BLaER1 treated with 17β-estradiol and CSF1 and Interleukin-3, amounts not matched to agents 10 nM and 100 nM (cell line): ENCODE measurements around the gene SALL2.
"Not testable (repeated sequence)": the region's sequence is repeated elsewhere in the genome, so short reads cannot be mapped to it uniquely, and the experiment has no call there.

Experiments used
- H3K27ac ChIP-seq, 11 experiments: shearing (Covaris generic); formaldehyde crosslinking; 2 replicates each; pipeline ENCODE4 v1.8.1; 2022
- H3K27me3 ChIP-seq, 11 experiments: shearing (Covaris generic); formaldehyde crosslinking; 2 replicates each; pipeline ENCODE4 v1.8.1; 2022
- H3K36me3 ChIP-seq, 11 experiments: shearing (Covaris generic); formaldehyde crosslinking; 2 replicates each; pipeline ENCODE4 v1.8.1; 2022
- H3K4me1 ChIP-seq, 10 experiments: shearing (Covaris generic); formaldehyde crosslinking; 2 replicates each; pipeline ENCODE4 v1.8.1; 2022
- H3K4me2 ChIP-seq, 11 experiments: shearing (Covaris generic); formaldehyde crosslinking; 2 replicates each; pipeline ENCODE4 v1.8.1; 2022
- H3K4me3 ChIP-seq, 10 experiments: shearing (Covaris generic); formaldehyde crosslinking; 2 replicates each; pipeline ENCODE4 v1.8.1; 2022
- H3K9ac ChIP-seq, 11 experiments: shearing (Covaris generic); formaldehyde crosslinking; 2 replicates each; pipeline ENCODE4 v1.8.1; 2022
- H3K9me3 ChIP-seq, 11 experiments: shearing (Covaris generic); formaldehyde crosslinking; replicated peaks in 1 of 11; 2 replicates each; pipeline ENCODE4 v1.8.1; 2022
- H4K20me1 ChIP-seq, 11 experiments: shearing (Covaris generic); formaldehyde crosslinking; 2 replicates each; pipeline ENCODE4 v1.8.1; 2022
- Cebpa-rat ChIP-seq, 11 experiments: shearing (Covaris generic); IDR thresholded peaks; 2 replicates each; pipeline ENCODE4 v1.8.1; 2022

SALL2 gene

GRCh38 chr14:21525962-21526671, at the start of gene SALL2:
TSS of gene SALL2 (minus strand) at chr14:21526346. CDS start at chr14:21526127, 219 bp downstream.
- Histone ChIP-seq H4K20me1 (no peaks in the 10 kb centered on the region), H3K36me3 (no peaks in the 10 kb centered on the region; a peak in 1 of 22 replicates), H3K27ac (peak within 1 kb of the TSS in 8 of 11 experiments; percentile 7 to 67 (median 42); a peak in 12 of 22 replicates), H3K9ac (peak within 1 kb of the TSS; percentile 51 to 79 (median 68); a peak in 20 of 22 replicates), H3K4me1 (peaks cover 12 to 31% (median 24%) of the 10 kb centered on the region in 10 experiments), H3K4me2 (peak within 1 kb of the TSS; percentile 77 to 93 (median 87)), H3K9me3 (no peaks in the 10 kb centered on the region), H3K27me3 (peaks cover 0 to 5% (median 0%) of the 10 kb centered on the region in 11 experiments; a peak in 1 of 22 replicates), H3K4me3 (peak within 1 kb of the TSS; percentile 54 to 74 (median 66))
- TF ChIP-seq Cebpa-rat (IDR thresholded peaks at IDR 0.05), result no peak

GRCh38 chr14:21575661-21576060, 49.5 kb upstream of the SALL2 start:
- no peaks in the 10 kb centered on the region for H3K4me1 ChIP-seq
- no peak overlapping the region for H3K4me2 ChIP-seq
- H3K27me3 ChIP-seq, result no peaks in the 10 kb centered on the region
- peaks cover 11 to 18% (median 12%) of the 10 kb centered on the region in 11 experiments for H3K9me3 ChIP-seq
- H3K9ac ChIP-seq, result no peak overlapping the region
- TF ChIP-seq Cebpa-rat (IDR thresholded peaks at IDR 0.05), result no peak
- no peak overlapping the region for H3K4me3 ChIP-seq
- no peaks in the 10 kb centered on the region for H3K36me3 ChIP-seq
- H4K20me1 ChIP-seq, result no peaks in the 10 kb centered on the region
- H3K27ac ChIP-seq, result no peak overlapping the region

GRCh38 chr14:21572604-21573003, 46.5 kb upstream of the SALL2 start:
- Histone ChIP-seq H3K4me2 (no peak overlapping the region), H3K4me1 (no peaks in the 10 kb centered on the region), H3K27ac (no peak overlapping the region), H3K36me3 (no peaks in the 10 kb centered on the region), H4K20me1 (no peaks in the 10 kb centered on the region), H3K9ac (no peak overlapping the region), H3K27me3 (no peaks in the 10 kb centered on the region), H3K9me3 (peaks cover 11 to 18% (median 12%) of the 10 kb centered on the region in 11 experiments), H3K4me3 (no peak overlapping the region)
- TF ChIP-seq Cebpa-rat (IDR thresholded peaks at IDR 0.05), result no peak

- H3K4me3 ChIP-seq, result no peak overlapping the region
- TF ChIP-seq Cebpa-rat (IDR thresholded peaks at IDR 0.05), result no peak
- no peak overlapping the region for H3K4me2 ChIP-seq
- H3K4me1 ChIP-seq, result peaks cover 0 to 3% (median 0%) of the 10 kb centered on the region in 10 experiments; a peak in 1 of 20 replicates
- H4K20me1 ChIP-seq, result no peaks in the 10 kb centered on the region
- no peak overlapping the region for H3K27ac ChIP-seq
- no peaks in the 10 kb centered on the region for H3K36me3 ChIP-seq
- peak overlapping the region in 1 of 11 experiments; percentile 36; a peak in 1 of 22 replicates for H3K9ac ChIP-seq
- H3K9me3 ChIP-seq, result no peaks in the 10 kb centered on the region
- no peaks in the 10 kb centered on the region for H3K27me3 ChIP-seq
These were observed 32.6 kb upstream of the SALL2 start for GRCh38 chr14:21558703-21559170.

GRCh38 chr14:21557084-21557901, 31.1 kb upstream of the SALL2 start:
- no peaks in the 10 kb centered on the region for H3K9me3 ChIP-seq
- H3K9ac ChIP-seq, result peak overlapping the region in 7 of 11 experiments; percentile 10 to 74 (median 49); a peak in 8 of 22 replicates
- H3K4me2 ChIP-seq, result peak overlapping the region; percentile 42 to 68 (median 56); a peak in 19 of 22 replicates
- no peaks in the 10 kb centered on the region for H4K20me1 ChIP-seq
- peak overlapping the region in 3 of 11 experiments; percentile 31 to 72 (median 64); a peak in 5 of 22 replicates for H3K27ac ChIP-seq
- no peaks in the 10 kb centered on the region for H3K36me3 ChIP-seq
- H3K4me1 ChIP-seq, result peaks cover 0 to 3% (median 0%) of the 10 kb centered on the region in 10 experiments; a peak in 1 of 20 replicates
- H3K27me3 ChIP-seq, result no peaks in the 10 kb centered on the region
- TF ChIP-seq Cebpa-rat (IDR thresholded peaks at IDR 0.05), result no peak
- peak overlapping the region in 5 of 10 experiments; percentile 31 to 49 (median 32); a peak in 5 of 20 replicates for H3K4me3 ChIP-seq

GRCh38 chr14:21556378-21557083, 30.4 kb upstream of the SALL2 start:
- no peak overlapping the region for H3K4me2 ChIP-seq
- H3K4me1 ChIP-seq, result peaks cover 0 to 3% (median 0%) of the 10 kb centered on the region in 10 experiments; a peak in 1 of 20 replicates
- no peaks in the 10 kb centered on the region for H3K9me3 ChIP-seq
- no peak overlapping the region for H3K4me3 ChIP-seq
- H3K27me3 ChIP-seq, result no peaks in the 10 kb centered on the region
- no peak for TF ChIP-seq Cebpa-rat (IDR thresholded peaks at IDR 0.05)
- no peaks in the 10 kb centered on the region for H3K36me3 ChIP-seq
- H4K20me1 ChIP-seq, result no peaks in the 10 kb centered on the region
- H3K27ac ChIP-seq, result peak overlapping the region in 2 of 11 experiments; percentile 64 to 72; a peak in 2 of 22 replicates
- no peak overlapping the region; a peak in 1 of 22 replicates for H3K9ac ChIP-seq

GRCh38 chr14:21553266-21553665, 27.1 kb upstream of the SALL2 start:
- no peaks in the 10 kb centered on the region for H3K27me3 ChIP-seq
- H3K27ac ChIP-seq, result no peak overlapping the region
- H4K20me1 ChIP-seq, result no peaks in the 10 kb centered on the region
- no peak overlapping the region for H3K4me2 ChIP-seq
- H3K9ac ChIP-seq, result no peak overlapping the region
- H3K4me1 ChIP-seq, result peaks cover 0 to 3% (median 0%) of the 10 kb centered on the region in 10 experiments; a peak in 1 of 20 replicates
- no peaks in the 10 kb centered on the region for H3K36me3 ChIP-seq
- TF ChIP-seq Cebpa-rat (IDR thresholded peaks at IDR 0.05), result no peak
- no peak overlapping the region for H3K4me3 ChIP-seq
- H3K9me3 ChIP-seq, result no peaks in the 10 kb centered on the region

GRCh38 chr14:21544588-21544987, 18.4 kb upstream of the SALL2 start:
- H3K27ac ChIP-seq, H4K20me1 ChIP-seq, H3K4me1 ChIP-seq: not testable (repeated sequence)

More at GRCh38 chr14:21544588-21544987, 18.4 kb upstream of the SALL2 start:
- H3K36me3 ChIP-seq, H3K9me3 ChIP-seq, H3K27me3 ChIP-seq, H3K4me3 ChIP-seq, H3K4me2 ChIP-seq, H3K9ac ChIP-seq: not testable (repeated sequence)
- peak in 2 of 11 experiments; percentile 12 to 30; a peak in 1 of 22 replicates for TF ChIP-seq Cebpa-rat (IDR thresholded peaks at IDR 0.05)
